Measurements from ENCODE around the gene MIS12. TPM values are rescaled to one million over a fixed set of nuclear protein-coding genes. Genes with fewer than 3 reads are reported as not detected.
A peak's percentile ranks its signal among the peaks of the same experiment; 100 is the strongest.

The MIS12 gene
- total and polyA plus RNA-seq, 2 of the 13 experiments (the other 11 are each of a cell fraction or from before 2014, with no cell fraction given), result 13.4 to 28.0 TPM

- TF ChIP-seq, protein P1, sequence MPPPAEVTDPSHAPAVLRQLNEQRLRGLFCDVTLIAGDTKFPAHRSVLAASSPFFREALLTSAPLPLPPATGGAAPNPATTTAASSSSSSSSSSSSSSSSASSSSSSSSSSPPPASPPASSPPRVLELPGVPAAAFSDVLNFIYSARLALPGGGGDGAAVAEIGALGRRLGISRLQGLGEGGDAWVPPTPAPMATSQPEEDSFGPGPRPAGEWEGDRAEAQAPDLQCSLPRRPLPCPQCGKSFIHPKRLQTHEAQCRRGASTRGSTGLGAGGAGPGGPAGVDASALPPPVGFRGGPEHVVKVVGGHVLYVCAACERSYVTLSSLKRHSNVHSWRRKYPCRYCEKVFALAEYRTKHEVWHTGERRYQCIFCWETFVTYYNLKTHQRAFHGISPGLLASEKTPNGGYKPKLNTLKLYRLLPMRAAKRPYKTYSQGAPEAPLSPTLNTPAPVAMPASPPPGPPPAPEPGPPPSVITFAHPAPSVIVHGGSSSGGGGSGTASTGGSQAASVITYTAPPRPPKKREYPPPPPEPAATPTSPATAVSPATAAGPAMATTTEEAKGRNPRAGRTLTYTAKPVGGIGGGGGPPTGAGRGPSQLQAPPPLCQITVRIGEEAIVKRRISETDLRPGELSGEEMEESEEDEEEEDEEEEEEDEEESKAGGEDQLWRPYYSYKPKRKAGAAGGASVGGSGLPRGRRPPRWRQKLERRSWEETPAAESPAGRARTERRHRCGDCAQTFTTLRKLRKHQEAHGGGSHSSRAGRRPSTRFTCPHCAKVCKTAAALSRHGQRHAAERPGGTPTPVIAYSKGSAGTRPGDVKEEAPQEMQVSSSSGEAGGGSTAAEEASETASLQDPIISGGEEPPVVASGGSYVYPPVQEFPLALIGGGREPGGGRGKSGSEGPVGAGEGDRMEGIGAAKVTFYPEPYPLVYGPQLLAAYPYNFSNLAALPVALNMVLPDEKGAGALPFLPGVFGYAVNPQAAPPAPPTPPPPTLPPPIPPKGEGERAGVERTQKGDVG (CRISPR knock-in tag; IDR thresholded peaks at IDR 0.05; ENCODE audit: borderline replicate concordance), result no peak
- no peak for TF ChIP-seq JARID2 (CRISPR knock-in tag; IDR thresholded peaks at IDR 0.05; ENCODE audit: insufficient replicate concordance)
- peak; percentile 31 for TF ChIP-seq AGO1 (IDR thresholded peaks at IDR 0.05; ENCODE audit: low read depth, low read length, poor library complexity, severe bottlenecking)
- no peak for TF ChIP-seq CCAR2 (optimal IDR thresholded peaks at IDR 0.05; ENCODE audit: low read depth, low read length)
- TF ChIP-seq ZNF766 (CRISPR knock-in tag; IDR thresholded peaks at IDR 0.05; ENCODE audit: borderline replicate concordance), result no peak
These were observed 14.4 kb downstream of the MIS12 start (continued) for GRCh38 chr17:5500589-5501391.

- no peaks in the 10 kb centered on the region for H3K9me3 ChIP-seq (ENCODE audit: low read length)
- POLR2A ChIA-PET, result interaction anchor here (1.7 to 2.6 kb wide), 2 partner anchors 13 to 16 kb away, joined by 3 to 24 read pairs; partner anchors contain the start of genes DERL2 and MIS12
- H3K4me1 ChIP-seq (ENCODE audit: insufficient read depth, low read length), result peaks cover 7% of the 10 kb centered on the region
- H3K79me2 ChIP-seq (ENCODE audit: insufficient read depth, low read length), result no peaks in the 10 kb centered on the region
- H4K20me1 ChIP-seq (ENCODE audit: insufficient read depth, low read length), result no peaks in the 10 kb centered on the region
- no peak for ATAC-seq
- no peak overlapping the region for H2AFZ ChIP-seq (ENCODE audit: low read length)
- DNase-seq (ENCODE audit: low spot score), result no peak
- H3K27ac ChIP-seq (ENCODE audit: extremely low read length, insufficient read depth, low read length), result no peak overlapping the region
- peaks cover 0 to 17% of the 10 kb centered on the region in 2 experiments; a peak in 3 of 5 replicates for H3K27me3 ChIP-seq (ENCODE audit: control insufficient read depth in 1 of 2, insufficient read depth in 2 of 2, low read length in 2 of 2)
- WGBS (ENCODE audit: low lambda C conversion rate), result 61% methylated on average over 7 of the region's 8 CpGs
- intact Hi-C loops (cut with micrococcal nuclease; ENCODE audit: unreplicated experiment), result no loop called here
- H3K9ac ChIP-seq (ENCODE audit: insufficient read depth, low read depth, low read length), result no peak overlapping the region
- peak overlapping the region; percentile 75; the same call in 1 of the 2 replicates for H3K4me2 ChIP-seq (ENCODE audit: low read depth, low read length)
- no peak overlapping the region for H3K4me3 ChIP-seq (replicated peaks in 1 of 3; ENCODE audit: insufficient read depth in 1 of 3, low read depth in 2 of 3, low read length in 3 of 3)
- no peak for FAIRE-seq
- no peaks in the 10 kb centered on the region for H3K36me3 ChIP-seq (replicated peaks in 1 of 2; ENCODE audit: control insufficient read depth in 1 of 2, insufficient read depth in 2 of 2, low read length in 2 of 2)
- CTCF ChIA-PET (ENCODE audit: low intra/inter-chr PET ratio, low total read pairs), result no interaction called here
- in situ Hi-C loops (cut with HindIII; ENCODE audit: extremely low pct_ligation_motif_present, low pct_unique_long_range_greater_than_20kb), result no loop called here
- BruUV-seq (replicated peaks), result no TSS peak
- TF ChIP-seq E2F1 (CRISPR knock-in tag; IDR thresholded peaks at IDR 0.05) (no peak), PRDM10 (CRISPR knock-in tag; IDR thresholded peaks at IDR 0.05; ENCODE audit: low read depth) (no peak), NCOR1 (IDR thresholded peaks at IDR 0.05; ENCODE audit: borderline replicate concordance, low read length) (no peak)
- TF ChIP-seq, protein P2, sequence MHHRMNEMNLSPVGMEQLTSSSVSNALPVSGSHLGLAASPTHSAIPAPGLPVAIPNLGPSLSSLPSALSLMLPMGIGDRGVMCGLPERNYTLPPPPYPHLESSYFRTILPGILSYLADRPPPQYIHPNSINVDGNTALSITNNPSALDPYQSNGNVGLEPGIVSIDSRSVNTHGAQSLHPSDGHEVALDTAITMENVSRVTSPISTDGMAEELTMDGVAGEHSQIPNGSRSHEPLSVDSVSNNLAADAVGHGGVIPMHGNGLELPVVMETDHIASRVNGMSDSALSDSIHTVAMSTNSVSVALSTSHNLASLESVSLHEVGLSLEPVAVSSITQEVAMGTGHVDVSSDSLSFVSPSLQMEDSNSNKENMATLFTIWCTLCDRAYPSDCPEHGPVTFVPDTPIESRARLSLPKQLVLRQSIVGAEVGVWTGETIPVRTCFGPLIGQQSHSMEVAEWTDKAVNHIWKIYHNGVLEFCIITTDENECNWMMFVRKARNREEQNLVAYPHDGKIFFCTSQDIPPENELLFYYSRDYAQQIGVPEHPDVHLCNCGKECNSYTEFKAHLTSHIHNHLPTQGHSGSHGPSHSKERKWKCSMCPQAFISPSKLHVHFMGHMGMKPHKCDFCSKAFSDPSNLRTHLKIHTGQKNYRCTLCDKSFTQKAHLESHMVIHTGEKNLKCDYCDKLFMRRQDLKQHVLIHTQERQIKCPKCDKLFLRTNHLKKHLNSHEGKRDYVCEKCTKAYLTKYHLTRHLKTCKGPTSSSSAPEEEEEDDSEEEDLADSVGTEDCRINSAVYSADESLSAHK (CRISPR knock-in tag; IDR thresholded peaks at IDR 0.05; ENCODE audit: borderline replicate concordance), result no peak
These were observed 15.3 kb downstream of the MIS12 start for GRCh38 chr17:5501685-5502084.

Measured in HepG2 (cell line).